ENCODE measurements around the gene CCDC63. TPM values are rescaled to one million over a fixed set of nuclear protein-coding genes. Genes with fewer than 3 reads are reported as not detected.

Gene CCDC63
- total RNA-seq, 1 experiment from 2014 or later, result 0.98 TPM

GRCh38 chr12:110935588-110935987 is 88.8 kb downstream of the CCDC63 start (continued):
- TF ChIP-seq PRDM15 (CRISPR knock-in tag; IDR thresholded peaks at IDR 0.05) (no peak), ELF4 (CRISPR knock-in tag; IDR thresholded peaks at IDR 0.05; ENCODE audit: low read depth) (no peak), CREM (CRISPR knock-in tag; IDR thresholded peaks at IDR 0.05) (no peak)

- Mint-ChIP-seq H3K27ac (peak overlapping the region; percentile 99), H3K36me3 (peaks cover 13% of the 10 kb centered on the region)
- no peak for TF ChIP-seq AFF4 (CRISPR knock-in tag; IDR thresholded peaks at IDR 0.05; ENCODE audit: borderline replicate concordance)
- no peak for TF ChIP-seq IRF2 (CRISPR knock-in tag; IDR thresholded peaks at IDR 0.05; ENCODE audit: borderline replicate concordance, low read depth)
- TF ChIP-seq NR2C2 (CRISPR knock-in tag; IDR thresholded peaks at IDR 0.05), result no peak
- TF ChIP-seq KAT7 (CRISPR knock-in tag; IDR thresholded peaks at IDR 0.05; ENCODE audit: borderline replicate concordance), result no peak
- TF ChIP-seq ZNF671 (CRISPR knock-in tag; IDR thresholded peaks at IDR 0.05), result no peak
- no peak for TF ChIP-seq ZNF396 (CRISPR knock-in tag; IDR thresholded peaks at IDR 0.05; ENCODE audit: borderline replicate concordance)
- peak; percentile 66 for TF ChIP-seq ZNF425 (CRISPR knock-in tag; conservative IDR thresholded peaks at IDR 0.05)
- TF ChIP-seq OVOL2 (CRISPR knock-in tag; IDR thresholded peaks at IDR 0.05; ENCODE audit: borderline replicate concordance), result no peak
- TF ChIP-seq SP1 (CRISPR knock-in tag; conservative IDR thresholded peaks at IDR 0.05), result 0 out of 2 replicates have a peak, but pooled peaks have one; percentile 54
- no peak for TF ChIP-seq HMGA2 (CRISPR knock-in tag; IDR thresholded peaks at IDR 0.05)
- no peak for TF ChIP-seq ERG (CRISPR knock-in tag; IDR thresholded peaks at IDR 0.05)
- TF ChIP-seq ZNF512 (CRISPR knock-in tag; IDR thresholded peaks at IDR 0.05; ENCODE audit: borderline replicate concordance), result no peak
- TF ChIP-seq ZNF532 (CRISPR knock-in tag; IDR thresholded peaks at IDR 0.05; ENCODE audit: borderline replicate concordance), result peak; percentile 41; the same call in 1 of the 2 replicates
These were observed 89.7 kb downstream of the CCDC63 start for GRCh38 chr12:110936367-110937103.

More at GRCh38 chr12:110936367-110937103, 89.7 kb downstream of the CCDC63 start:
- peaks cover 66% of the 10 kb centered on the region for H3K4me1 Mint-ChIP-seq
- peaks cover 5% of the 10 kb centered on the region; the same call in 1 of the 2 replicates for H3K9me3 Mint-ChIP-seq
- H3K27me3 Mint-ChIP-seq (ENCODE audit: low read depth), result peaks cover 18% of the 10 kb centered on the region
- POLR2A ChIA-PET, result no interaction called here
- ATAC-seq (peak; percentile 17), DNase-seq (ENCODE audit: low spot score) (peak; percentile 53)
- peak overlapping the region; percentile 78 for H3K4me3 Mint-ChIP-seq
- CTCF ChIA-PET, result interaction anchor here (0.7 to 3.4 kb wide), 21 partner anchors 10 to 374 kb away, joined by 3 to 21 read pairs (median 4); partner anchors contain the start of gene CCDC63
